WTC11 (cell line): ENCODE results near the gene C6orf141. TPM values are rescaled to one million over a fixed set of nuclear protein-coding genes. Genes with fewer than 3 reads are reported as not detected.

Source experiments
- ATAC-seq: fragments of 200-7000 bp; cut with Tn5 transposase; 2 replicates; pipeline ENCODE4 v1.10.0; 2021; ENCODE audit warnings: mild to moderate bottlenecking, moderate library complexity
- CTCF ChIA-PET: fragments of 300-600 bp; sonication (Branson Sonifier 250); formaldehyde crosslinking; loops from one replicate; lab custom pipeline; 2021; ENCODE audit warnings: antibody characterized with exemption; lab: Charles Lee
- POLR2A ChIA-PET: fragments of 350-600 bp; sonication (Branson Sonifier 250); formaldehyde crosslinking; loops from one replicate; lab custom pipeline; 2021; ENCODE audit warnings: antibody characterized with exemption; lab: Charles Lee
- DNase-seq: peaks from one replicate; pipeline ENCODE4 v3.0.0; 2021; ENCODE audit warnings: low spot score
- H3K27ac Mint-ChIP-seq: 2 replicates; pipeline ENCODE4 v1.8.0; 2021; ENCODE audit warnings: mixed read lengths
- H3K27me3 Mint-ChIP-seq: 2 replicates; pipeline ENCODE4 v1.8.0; 2021; ENCODE audit warnings: low read depth, mild to moderate bottlenecking, moderate library complexity, mixed read lengths
- H3K36me3 Mint-ChIP-seq: 2 replicates; pipeline ENCODE4 v1.8.0; 2021; ENCODE audit warnings: mixed read lengths
- H3K4me1 Mint-ChIP-seq: 2 replicates; pipeline ENCODE4 v1.8.0; 2022; ENCODE audit warnings: mixed read lengths
- H3K4me3 Mint-ChIP-seq: 2 replicates; pipeline ENCODE4 v1.8.0; 2021; ENCODE audit warnings: mild to moderate bottlenecking, moderate library complexity, mixed read lengths
- H3K9me3 Mint-ChIP-seq: 2 replicates; pipeline ENCODE4 v1.8.0; 2021; ENCODE audit warnings: mixed read lengths
- FOXJ3 ChIP-seq: sonication (generic); formaldehyde crosslinking; IDR thresholded peaks from 2 replicates; pipeline ENCODE4 v1.9.0; 2021; ENCODE audit warnings: missing genetic modification reagents, mild to moderate bottlenecking, borderline replicate concordance
- GTF2I ChIP-seq: fragments of 250-450 bp; sonication (Bioruptor Pico); conservative IDR thresholded peaks from 2 replicates; pipeline ENCODE4 v1.4.0; 2021; ENCODE audit warnings: mild to moderate bottlenecking
- IRF2 ChIP-seq: sonication (generic); formaldehyde crosslinking; IDR thresholded peaks from 2 replicates; pipeline ENCODE4 v1.8.0; 2022; ENCODE audit warnings: low read depth, missing genetic modification reagents, borderline replicate concordance
- NFE2L1 ChIP-seq: sonication (generic); formaldehyde crosslinking; IDR thresholded peaks from 2 replicates; pipeline ENCODE4 v1.8.1; 2023; ENCODE audit warnings: missing genetic modification reagents
- NR3C1 ChIP-seq: sonication (generic); formaldehyde crosslinking; conservative IDR thresholded peaks from 2 replicates; pipeline ENCODE4 v1.8.1; 2023; ENCODE audit warnings: low read depth, mild to moderate bottlenecking, missing genetic modification reagents
- RELA ChIP-seq: sonication (generic); formaldehyde crosslinking; IDR thresholded peaks from 2 replicates; pipeline ENCODE4 v1.8.1; 2022; ENCODE audit warnings: missing genetic modification reagents, mild to moderate bottlenecking, borderline replicate concordance
- SOX15 ChIP-seq: fragments of 250-450 bp; sonication (Bioruptor Pico); IDR thresholded peaks from 2 replicates; pipeline ENCODE4 v1.9.0; 2021; ENCODE audit warnings: mild to moderate bottlenecking
- TEAD1 ChIP-seq: sonication (generic); formaldehyde crosslinking; IDR thresholded peaks from 2 replicates; pipeline ENCODE4 v1.8.0; 2022; ENCODE audit warnings: mild to moderate bottlenecking, missing genetic modification reagents
- TP53 ChIP-seq: sonication (generic); formaldehyde crosslinking; IDR thresholded peaks from 2 replicates; pipeline ENCODE4 v1.8.1; 2023; ENCODE audit warnings: mild to moderate bottlenecking, missing genetic modification reagents
- ZBTB21 ChIP-seq: sonication (generic); formaldehyde crosslinking; IDR thresholded peaks from 2 replicates; pipeline ENCODE4 v1.8.1; 2023; ENCODE audit warnings: mild to moderate bottlenecking, missing genetic modification reagents, borderline replicate concordance
- ZNF232 ChIP-seq: sonication (generic); formaldehyde crosslinking; IDR thresholded peaks from 2 replicates; pipeline ENCODE4 v1.8.0; 2022; ENCODE audit warnings: mild to moderate bottlenecking, missing genetic modification reagents
- ZNF263 ChIP-seq: sonication (generic); formaldehyde crosslinking; IDR thresholded peaks from 2 replicates; pipeline ENCODE4 v1.8.1; 2022; ENCODE audit warnings: low read depth, mild to moderate bottlenecking, moderate library complexity, missing genetic modification reagents
- total RNA-seq: library from RNA; stranded (reverse); gene quantifications from 3 replicates; pipeline ENCODE4 v1.2.3, GENCODE V29; 2021
- TF ChIP-seq, protein P1 (sequence below): sonication (generic); formaldehyde crosslinking; IDR thresholded peaks from 2 replicates; pipeline ENCODE4 v1.8.0; 2022; ENCODE audit warnings: mild to moderate bottlenecking, missing genetic modification reagents
- TF ChIP-seq, protein P2 (sequence below): fragments of 250-450 bp; sonication (Bioruptor Pico); IDR thresholded peaks from 2 replicates; pipeline ENCODE4 v1.9.0; 2021; ENCODE audit warnings: moderate library complexity, mild to moderate bottlenecking, inconsistent platforms, borderline replicate concordance
- TF ChIP-seq, protein P3 (sequence below): sonication (generic); formaldehyde crosslinking; IDR thresholded peaks from 2 replicates; pipeline ENCODE4 v1.8.1; 2023; ENCODE audit warnings: mild to moderate bottlenecking, missing genetic modification reagents
- TF ChIP-seq, protein P4 (sequence below): fragments of 250-450 bp; sonication (Bioruptor Pico); conservative IDR thresholded peaks from 2 replicates; pipeline ENCODE4 v1.9.0; 2021; ENCODE audit warnings: mild to moderate bottlenecking

C6orf141 gene
- total RNA-seq, 1 experiment from 2014 or later = 14.4 TPM

DNA sequence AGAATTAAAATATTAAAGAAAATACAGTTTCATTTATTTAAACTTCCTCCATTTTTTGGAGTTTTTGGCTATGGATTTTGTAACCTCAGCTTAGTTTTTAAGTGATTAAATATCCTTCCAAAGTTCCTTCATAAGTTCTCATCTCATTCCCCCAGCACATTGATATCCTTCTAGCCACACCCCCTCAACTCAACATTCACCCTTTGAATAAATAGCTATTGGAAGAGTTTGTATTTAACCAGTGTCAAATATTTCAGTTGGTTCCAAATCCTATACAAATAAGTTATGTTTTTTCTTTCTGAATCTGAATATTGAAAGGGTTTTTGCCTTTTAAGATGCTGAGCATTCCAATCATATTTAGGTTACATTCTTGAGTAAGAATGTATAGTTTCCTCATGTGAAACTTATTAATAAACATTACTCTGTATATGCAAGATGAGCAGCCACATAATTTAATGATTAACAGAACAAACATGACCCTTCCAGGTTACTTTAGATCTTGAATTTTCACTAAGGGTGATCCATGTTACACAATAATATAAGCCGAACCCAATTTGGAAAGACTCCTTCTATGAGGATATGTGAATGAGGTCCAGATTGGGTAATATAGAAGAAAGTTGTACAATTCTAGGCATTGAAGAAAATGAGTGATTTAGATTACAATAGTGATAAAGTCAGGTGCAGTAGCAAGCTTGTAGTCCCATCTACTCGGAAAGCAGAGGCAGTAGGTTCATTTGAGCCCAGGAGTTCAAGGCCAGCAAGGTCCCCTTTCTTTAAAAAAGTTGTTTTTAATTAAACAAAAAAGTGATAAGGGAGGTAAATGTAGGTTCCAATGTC is 37.1 kb upstream of the C6orf141 start:
- no peak overlapping the region for H3K27ac Mint-ChIP-seq
- no peak for ATAC-seq
- TF ChIP-seq NR3C1 (CRISPR knock-in tag) = no peak
- TF ChIP-seq, protein P1, sequence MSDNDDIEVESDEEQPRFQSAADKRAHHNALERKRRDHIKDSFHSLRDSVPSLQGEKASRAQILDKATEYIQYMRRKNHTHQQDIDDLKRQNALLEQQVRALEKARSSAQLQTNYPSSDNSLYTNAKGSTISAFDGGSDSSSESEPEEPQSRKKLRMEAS (CRISPR knock-in tag) = no peak
- TF ChIP-seq, all 79 proteins: peak for 0
- DNase-seq = no peak
- ChIA-PET CTCF (no interaction called here), POLR2A (no interaction called here)
- H3K27me3 Mint-ChIP-seq = no peaks in the 10 kb centered on the region
- peaks cover 9% of the 10 kb centered on the region for H3K9me3 Mint-ChIP-seq
- H3K4me3 Mint-ChIP-seq = no peak overlapping the region
- H3K4me1 Mint-ChIP-seq = peaks cover 10% of the 10 kb centered on the region
- no peaks in the 10 kb centered on the region for H3K36me3 Mint-ChIP-seq

DNA sequence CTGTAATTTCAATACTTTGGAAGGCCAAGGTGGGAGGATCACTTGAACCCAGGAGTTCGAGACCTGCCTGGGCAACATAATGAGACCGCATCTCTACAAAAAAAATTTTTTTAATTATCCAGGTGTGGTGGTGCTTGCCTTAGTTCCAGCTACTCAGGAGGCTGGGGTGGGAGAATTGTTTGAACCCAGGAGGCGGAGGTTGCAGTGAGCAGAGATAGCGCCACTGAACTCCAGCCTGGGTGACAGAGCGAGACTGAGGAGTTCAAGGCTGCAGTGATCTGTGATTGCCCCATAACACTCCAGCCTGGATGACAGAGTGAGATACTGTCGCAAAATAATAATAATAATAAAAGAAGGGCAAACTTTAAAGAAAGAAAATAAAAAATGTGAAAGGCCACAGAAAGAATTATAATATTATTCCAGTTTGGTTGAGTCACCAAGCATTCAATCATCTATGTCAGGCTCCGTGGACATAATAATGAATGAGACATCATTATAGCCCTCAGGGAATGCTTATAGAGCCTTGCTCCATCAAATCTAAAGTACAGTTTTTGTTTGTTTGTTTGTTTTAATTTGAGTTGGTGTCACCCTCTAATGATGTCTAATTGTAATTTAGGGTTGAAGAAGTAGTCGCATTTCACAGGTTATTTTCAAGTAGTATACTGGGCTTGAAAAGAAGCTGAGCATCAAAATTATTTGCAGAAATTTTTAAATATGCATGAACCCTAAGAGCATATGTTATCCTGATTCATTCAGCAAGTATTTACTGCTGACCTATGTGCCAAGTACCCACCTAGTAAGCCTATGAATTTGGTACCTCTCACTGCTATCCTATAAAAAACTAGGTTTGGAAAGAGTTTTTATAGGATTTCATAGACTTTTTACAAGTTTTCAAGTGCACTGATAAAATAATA is 35.6 kb upstream of the C6orf141 start:
- Mint-ChIP-seq H3K27ac (no peak overlapping the region), H3K36me3 (no peaks in the 10 kb centered on the region), H3K4me1 (peaks cover 10% of the 10 kb centered on the region), H3K4me3 (no peak overlapping the region), H3K27me3 (no peaks in the 10 kb centered on the region), H3K9me3 (no peaks in the 10 kb centered on the region)
- CTCF ChIA-PET = no interaction called here
- no peak for DNase-seq
- TF ChIP-seq, protein P2, sequence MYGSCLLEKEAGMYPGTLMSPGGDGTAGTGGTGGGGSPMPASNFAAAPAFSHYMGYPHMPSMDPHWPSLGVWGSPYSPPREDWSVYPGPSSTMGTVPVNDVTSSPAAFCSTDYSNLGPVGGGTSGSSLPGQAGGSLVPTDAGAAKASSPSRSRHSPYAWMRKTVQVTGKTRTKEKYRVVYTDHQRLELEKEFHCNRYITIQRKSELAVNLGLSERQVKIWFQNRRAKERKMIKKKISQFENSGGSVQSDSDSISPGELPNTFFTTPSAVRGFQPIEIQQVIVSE (CRISPR knock-in tag) = no peak
- TF ChIP-seq GTF2I (CRISPR knock-in tag) (no peak), TEAD1 (no peak), ZNF232 (CRISPR knock-in tag) (no peak), IRF2 (CRISPR knock-in tag) (no peak), SOX15 (CRISPR knock-in tag) (no peak), TP53 (CRISPR knock-in tag) (no peak), FOXJ3 (no peak), NFE2L1 (CRISPR knock-in tag) (no peak), ZBTB21 (CRISPR knock-in tag) (no peak), RELA (CRISPR knock-in tag) (no peak), ZNF263 (CRISPR knock-in tag) (no peak)
- TF ChIP-seq, protein P3, sequence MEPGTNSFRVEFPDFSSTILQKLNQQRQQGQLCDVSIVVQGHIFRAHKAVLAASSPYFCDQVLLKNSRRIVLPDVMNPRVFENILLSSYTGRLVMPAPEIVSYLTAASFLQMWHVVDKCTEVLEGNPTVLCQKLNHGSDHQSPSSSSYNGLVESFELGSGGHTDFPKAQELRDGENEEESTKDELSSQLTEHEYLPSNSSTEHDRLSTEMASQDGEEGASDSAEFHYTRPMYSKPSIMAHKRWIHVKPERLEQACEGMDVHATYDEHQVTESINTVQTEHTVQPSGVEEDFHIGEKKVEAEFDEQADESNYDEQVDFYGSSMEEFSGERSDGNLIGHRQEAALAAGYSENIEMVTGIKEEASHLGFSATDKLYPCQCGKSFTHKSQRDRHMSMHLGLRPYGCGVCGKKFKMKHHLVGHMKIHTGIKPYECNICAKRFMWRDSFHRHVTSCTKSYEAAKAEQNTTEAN (CRISPR knock-in tag) = no peak
- TF ChIP-seq, protein P4, sequence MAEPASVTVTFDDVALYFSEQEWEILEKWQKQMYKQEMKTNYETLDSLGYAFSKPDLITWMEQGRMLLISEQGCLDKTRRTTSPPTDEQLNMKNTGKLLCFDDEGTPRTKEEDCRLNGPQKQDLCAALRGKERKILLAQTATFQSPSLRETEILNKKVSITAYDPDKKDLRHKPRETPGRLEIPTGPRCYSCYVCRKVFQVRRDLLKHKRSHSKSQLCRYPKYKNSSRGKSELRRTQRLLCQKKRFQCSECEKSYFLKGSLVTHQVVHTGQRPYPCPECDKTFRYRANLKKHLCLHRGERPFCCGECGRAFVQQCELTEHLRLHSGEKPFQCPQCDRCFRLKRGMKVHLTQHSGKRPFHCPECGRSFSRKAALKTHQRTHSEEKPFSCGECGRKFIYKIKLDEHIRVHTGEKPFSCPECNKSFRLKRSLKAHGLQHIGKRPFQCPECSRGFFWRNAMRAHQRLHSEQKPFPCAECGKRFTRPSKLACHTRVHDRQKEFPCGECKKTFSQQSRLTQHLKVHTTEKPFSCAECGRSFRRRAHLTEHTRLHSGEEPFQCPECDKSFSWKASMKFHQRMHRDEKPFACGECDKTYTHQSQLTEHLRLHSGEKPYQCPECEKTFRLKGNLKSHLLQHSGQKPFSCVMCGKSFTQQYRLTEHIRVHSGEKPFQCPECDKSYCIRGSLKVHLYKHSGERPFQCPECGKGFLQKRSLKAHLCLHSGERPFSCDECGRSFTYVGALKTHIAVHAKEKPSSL (CRISPR knock-in tag) = no peak
- ATAC-seq = no peak
- POLR2A ChIA-PET = no interaction called here
